ENCODE results near the gene CCDC71.

CCDC71 gene

GRCh38 chr3:49153349-49153912 is 12.7 kb downstream of the CCDC71 start:
- in situ Hi-C loops (cut with MboI; ENCODE audit: low sequenced_read_pairs, unreplicated experiment) = loop anchor here (25.0 kb wide), 1 partner anchor 284 kb away; the partner anchor contains the start of gene NICN1

GRCh38 chr3:49151610-49152009 is 14.5 kb downstream of the CCDC71 start:
- no peak for DNase-seq (ENCODE audit: low spot score)
- in situ Hi-C loops (cut with MboI; ENCODE audit: low sequenced_read_pairs, unreplicated experiment) = loop anchor here (25.0 kb wide), 1 partner anchor 286 kb away; the partner anchor contains the start of gene NICN1
- no peak for TF ChIP-seq CTCF (IDR thresholded peaks at IDR 0.05; ENCODE audit: borderline replicate concordance, control extremely low read depth, extremely low read depth, insufficient read depth, missing control alignments)

More at GRCh38 chr3:49153349-49153912, 12.7 kb downstream of the CCDC71 start:
- no peak for TF ChIP-seq CTCF (IDR thresholded peaks at IDR 0.05; ENCODE audit: borderline replicate concordance, control extremely low read depth, extremely low read depth, insufficient read depth, missing control alignments)
- DNase-seq (ENCODE audit: low spot score) = no peak

- no peak for DNase-seq (ENCODE audit: low spot score)
- in situ Hi-C loops (cut with MboI; ENCODE audit: low sequenced_read_pairs, unreplicated experiment) = no loop called here
- no peak for TF ChIP-seq CTCF (IDR thresholded peaks at IDR 0.05; ENCODE audit: borderline replicate concordance, control extremely low read depth, extremely low read depth, insufficient read depth, missing control alignments)
Observed at GRCh38 chr3:49148159-49148558, 18.0 kb downstream of the CCDC71 start.

GRCh38 chr3:49140080-49140479 is 26.1 kb downstream of the CCDC71 start:
- in situ Hi-C loops (cut with MboI; ENCODE audit: low sequenced_read_pairs, unreplicated experiment) = no loop called here
- TF ChIP-seq CTCF (IDR thresholded peaks at IDR 0.05; ENCODE audit: borderline replicate concordance, control extremely low read depth, extremely low read depth, insufficient read depth, missing control alignments) = no peak
- no peak for DNase-seq (ENCODE audit: low spot score)

- TF ChIP-seq CTCF (IDR thresholded peaks at IDR 0.05; ENCODE audit: borderline replicate concordance, control extremely low read depth, extremely low read depth, insufficient read depth, missing control alignments) = no peak
- DNase-seq (ENCODE audit: low spot score) = no peak
- in situ Hi-C loops (cut with MboI; ENCODE audit: low sequenced_read_pairs, unreplicated experiment) = no loop called here
Observed at GRCh38 chr3:49135499-49135898, 30.6 kb downstream of the CCDC71 start.

GRCh38 chr3:49134471-49135265 is 31.5 kb downstream of the CCDC71 start:
- in situ Hi-C loops (cut with MboI; ENCODE audit: low sequenced_read_pairs, unreplicated experiment) = no loop called here
- TF ChIP-seq CTCF (IDR thresholded peaks at IDR 0.05; ENCODE audit: borderline replicate concordance, control extremely low read depth, extremely low read depth, insufficient read depth, missing control alignments) = no peak
- no peak for DNase-seq (ENCODE audit: low spot score)
